HG02759 (cell line): ENCODE data around the gene CYSRT1.

ENCODE experiments used
- ATAC-seq: cut with Tn5 transposase; IDR thresholded peaks from one replicate; pipeline ENCODE4 v1.9.1; 2021; ENCODE audit warnings: mild to moderate bottlenecking, moderate library complexity; ENCODE audit not compliant: unreplicated experiment

The CYSRT1 gene

DNA sequence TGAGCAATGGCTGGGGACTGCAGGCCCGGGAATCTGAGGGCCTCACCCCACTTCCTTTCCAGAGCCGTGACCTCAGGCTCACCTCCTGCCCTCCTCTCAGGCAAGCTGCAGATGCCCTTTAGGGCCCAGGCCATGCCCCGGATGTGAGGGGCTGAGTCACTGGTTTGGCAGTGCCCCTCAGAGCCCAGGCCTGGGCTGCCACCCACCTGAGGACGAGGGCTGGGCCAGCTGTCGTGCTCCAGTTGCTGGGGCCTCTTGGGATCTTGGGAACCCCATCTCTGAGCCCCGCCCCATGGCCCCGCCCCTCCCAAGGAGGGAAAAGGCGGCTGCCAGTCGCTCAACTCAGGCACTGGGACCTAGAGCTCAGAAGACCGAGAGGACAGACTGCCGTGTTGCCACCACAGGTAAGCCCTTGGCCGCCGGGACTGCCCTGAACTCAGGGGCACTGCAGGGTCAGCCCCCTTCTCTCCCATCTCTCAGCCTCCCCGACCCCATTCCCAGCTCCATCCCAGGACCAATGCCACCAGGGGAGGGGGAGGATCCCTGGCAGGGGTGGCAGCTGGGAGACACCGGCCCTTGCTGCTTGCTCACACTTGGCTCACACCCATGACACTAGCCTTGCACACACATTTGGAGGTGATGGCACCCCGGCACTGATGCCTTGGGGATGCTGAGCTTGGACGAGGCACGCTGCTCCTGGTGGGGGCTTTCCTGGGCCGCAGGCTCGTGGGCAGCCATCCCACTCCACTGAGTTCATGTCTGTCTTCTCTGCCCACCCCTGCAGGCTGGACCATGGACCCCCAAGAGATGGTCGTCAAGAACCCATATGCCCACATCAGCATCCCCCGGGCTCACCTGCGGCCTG is at the start of gene CYSRT1:
TSS of gene CYSRT1 (plus strand) at position 345 of the 865 bp plus-strand sequence. CDS start at position 793, 448 bp downstream.
- no peak for ATAC-seq

- ATAC-seq: no peak
Measured at GRCh38 chr9:137175345-137175961, 49.5 kb upstream of the CYSRT1 start.

- ATAC-seq: no peak
Measured at GRCh38 chr9:137176302-137177182, 48.4 kb upstream of the CYSRT1 start.

GRCh38 chr9:137178201-137178938 is 46.6 kb upstream of the CYSRT1 start:
- ATAC-seq: no peak

- ATAC-seq: no peak
Measured at GRCh38 chr9:137178939-137179630, 45.9 kb upstream of the CYSRT1 start.

- no peak for ATAC-seq
Measured at GRCh38 chr9:137179761-137180160, 45.2 kb upstream of the CYSRT1 start.

- ATAC-seq: no peak
Measured at GRCh38 chr9:137180491-137180890, 44.5 kb upstream of the CYSRT1 start.

- no peak for ATAC-seq
Measured at GRCh38 chr9:137181680-137182079, 43.3 kb upstream of the CYSRT1 start.

- no peak for ATAC-seq
Measured at GRCh38 chr9:137182836-137183235, 42.1 kb upstream of the CYSRT1 start.

- no peak for ATAC-seq
Measured at GRCh38 chr9:137183980-137184595, 40.9 kb upstream of the CYSRT1 start.

- ATAC-seq: no peak
Measured at GRCh38 chr9:137184881-137185660, 39.9 kb upstream of the CYSRT1 start.

DNA sequence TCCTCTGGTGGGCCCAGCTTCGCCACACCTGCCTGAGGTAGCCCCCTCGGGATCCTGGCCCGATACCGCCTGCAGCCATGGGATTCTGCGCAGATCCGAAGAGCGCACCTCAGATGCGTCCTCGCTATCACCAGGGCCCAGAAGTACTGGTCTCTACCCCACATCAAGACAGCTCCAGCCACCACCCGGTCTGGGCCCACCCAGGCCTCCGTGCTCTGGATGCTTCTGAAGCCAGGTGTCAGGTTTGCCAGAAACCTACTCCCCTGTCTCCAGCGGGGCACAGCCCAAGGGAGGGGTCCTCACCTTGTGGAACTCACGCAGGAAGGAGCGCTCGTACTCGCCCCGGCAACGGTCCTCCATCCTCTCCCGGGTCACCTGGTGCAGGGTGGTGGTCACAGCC is 39.1 kb upstream of the CYSRT1 start:
- ATAC-seq: no peak

DNA sequence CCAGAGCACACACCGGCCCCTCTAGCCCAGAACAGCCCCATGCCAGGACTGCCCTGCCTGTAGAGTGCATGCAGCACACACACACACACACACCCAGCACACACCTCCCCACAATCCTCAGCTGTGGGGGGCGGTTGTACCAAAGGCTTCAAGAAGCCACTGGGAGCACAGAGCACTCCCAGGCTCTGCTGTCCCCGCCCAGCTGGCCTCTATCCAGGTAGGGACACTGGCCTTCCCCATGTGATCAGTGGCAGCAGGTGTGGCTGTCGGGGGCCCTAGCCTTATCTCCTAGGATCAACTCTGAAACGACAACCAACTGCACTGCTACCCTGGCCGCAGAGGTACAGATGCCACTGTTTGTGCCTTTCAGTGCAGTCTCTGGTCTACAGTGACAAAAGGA is 38.6 kb upstream of the CYSRT1 start:
- ATAC-seq: no peak

GRCh38 chr9:137187386-137187785 is 37.6 kb upstream of the CYSRT1 start:
- ATAC-seq: no peak

DNA sequence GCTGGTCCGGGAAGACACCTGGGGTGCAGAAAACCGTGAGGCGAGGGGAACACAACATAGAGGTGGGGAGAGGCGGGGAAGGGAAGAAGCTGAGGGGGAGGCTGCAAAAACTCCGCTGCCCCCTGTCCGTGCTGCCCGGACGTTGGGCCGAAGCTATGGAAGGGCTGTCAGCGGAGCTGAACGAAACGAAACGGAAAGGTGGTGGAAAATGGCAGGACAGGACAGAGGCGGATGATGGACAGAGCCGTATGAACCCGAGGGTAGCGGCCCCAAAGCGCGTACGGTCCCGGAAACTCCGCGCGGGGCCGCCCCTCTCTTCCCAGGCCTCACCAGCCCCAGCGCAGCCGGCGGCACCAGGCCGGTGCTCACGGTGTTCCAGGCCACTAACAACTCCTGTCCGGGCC is 36.9 kb upstream of the CYSRT1 start:
- ATAC-seq: no peak

- peak; percentile 88 for ATAC-seq
Measured at GRCh38 chr9:137188490-137189296, 36.3 kb upstream of the CYSRT1 start, which contains the start of the genes ANAPC2 and SSNA1. ANAPC2 (minus strand) TSS chr9:137188560; CDS start chr9:137188532, 28 bp downstream. SSNA1 (plus strand) TSS chr9:137188676; CDS start chr9:137188727, 51 bp downstream.
